CD14-positive monocyte (primary cell): ENCODE results near the gene CDKAL1. TPM values are rescaled to one million over a fixed set of nuclear protein-coding genes. Genes with fewer than 3 reads are reported as not detected.

ENCODE experiments used
- DNase-seq, 3 donors: peaks; one replicate each; pipeline ENCODE4 v3.0.0-alpha.2; 2011 to 2022
- H2AFZ ChIP-seq: 2 replicates; pipeline ENCODE4 v1.6.0; 2012; ENCODE audit warnings: mild to moderate bottlenecking, low read depth, low read length, inconsistent platforms; ENCODE audit not compliant: insufficient read depth, poor library complexity, severe bottlenecking
- H3K27ac ChIP-seq, 2 donors: 1 replicate in 1 of 2; 2 replicates in 1 of 2; pipeline ENCODE4 v1.5.1; 2012 to 2013; ENCODE audit warnings: low read length in 2 of 2, control low read depth in 1 of 2, inconsistent platforms in 1 of 2, low read depth in 1 of 2, mild to moderate bottlenecking in 1 of 2
- H3K27me3 ChIP-seq, 2 donors: one replicate each; pipeline versions ENCODE4 v1.6.0 to v1.6.1; 2011 to 2013; ENCODE audit warnings: low read length in 2 of 2; ENCODE audit not compliant: control insufficient read depth in 2 of 2, insufficient read depth in 2 of 2
- H3K36me3 ChIP-seq, 2 donors: replicated peaks in 1 of 2; 1 replicate in 1 of 2; 2 replicates in 1 of 2; pipeline versions ENCODE4 v1.5.1 to v1.6.1; 2012 to 2013; ENCODE audit warnings: low read length in 2 of 2, control low read depth in 1 of 2, inconsistent platforms in 1 of 2, mild to moderate bottlenecking in 1 of 2; ENCODE audit not compliant: insufficient read depth in 2 of 2, control insufficient read depth in 1 of 2
- H3K4me1 ChIP-seq, 2 donors: 1 replicate in 1 of 2; 2 replicates in 1 of 2; pipeline versions ENCODE4 v1.5.1 to v1.6.1; 2012 to 2013; ENCODE audit warnings: low read length in 2 of 2, control low read depth in 1 of 2, inconsistent platforms in 1 of 2, mild to moderate bottlenecking in 1 of 2, moderate library complexity in 1 of 2; ENCODE audit not compliant: insufficient read depth in 2 of 2, control insufficient read depth in 1 of 2
- H3K4me2 ChIP-seq: replicated peaks from 2 replicates; pipeline ENCODE3; 2012; ENCODE audit warnings: low read length, moderate library complexity, mild to moderate bottlenecking; ENCODE audit not compliant: poor library complexity, severe bottlenecking; ENCODE audit errors: extremely low read depth
- H3K4me3 ChIP-seq, 3 experiments: fragments of 200-600 bp in 1 of 3; sonication (generic) in 1 of 3; replicated peaks in 1 of 3; 1 replicate in 2 of 3; 2 replicates in 1 of 3; pipeline ENCODE4 v1.5.1; 2011 to 2013; ENCODE audit warnings: low read length in 3 of 3, mild to moderate bottlenecking in 3 of 3, control low read depth in 2 of 3, low read depth in 2 of 3, inconsistent platforms in 1 of 3, moderate library complexity in 1 of 3
- H3K79me2 ChIP-seq: 2 replicates; pipeline ENCODE4 v1.6.0; 2012; ENCODE audit warnings: mild to moderate bottlenecking, control low read depth, inconsistent platforms, low read length, moderate library complexity; ENCODE audit not compliant: insufficient read depth
- H3K9ac ChIP-seq: 2 replicates; pipeline ENCODE4 v1.6.0; 2017; ENCODE audit warnings: low read length, mild to moderate bottlenecking; ENCODE audit not compliant: insufficient read depth, poor library complexity, severe bottlenecking
- H3K9me3 ChIP-seq, 2 donors: replicated peaks in 1 of 2; 1 replicate in 1 of 2; 2 replicates in 1 of 2; pipeline versions ENCODE4 v1.5.1 to v1.6.1; 2012 to 2013; ENCODE audit warnings: low read length in 2 of 2, control low read depth in 1 of 2; ENCODE audit not compliant: control insufficient read depth in 1 of 2, insufficient read depth in 1 of 2
- H4K20me1 ChIP-seq: 2 replicates; pipeline ENCODE4 v1.6.0; 2012; ENCODE audit warnings: mild to moderate bottlenecking, low read length, control low read depth, moderate library complexity; ENCODE audit not compliant: insufficient read depth
- H3K27ac Mint-ChIP-seq, 7 donors: one replicate each; pipeline ENCODE4 v1.8.0; 2020; ENCODE audit warnings: mild to moderate bottlenecking in 7 of 7, mixed read lengths in 7 of 7, moderate library complexity in 6 of 7, inconsistent platforms in 2 of 7
- H3K27me3 Mint-ChIP-seq, 3 donors: one replicate each; pipeline ENCODE4 v1.8.0; 2021 to 2022; ENCODE audit warnings: low read depth in 3 of 3, mild to moderate bottlenecking in 3 of 3, mixed read lengths in 3 of 3, moderate library complexity in 3 of 3, inconsistent platforms in 1 of 3
- H3K36me3 Mint-ChIP-seq, 2 donors: one replicate each; pipeline ENCODE4 v1.8.0; 2020; ENCODE audit warnings: mixed read lengths in 2 of 2, inconsistent platforms in 1 of 2, mild to moderate bottlenecking in 1 of 2
- H3K4me1 Mint-ChIP-seq: one replicate; pipeline ENCODE4 v1.8.0; 2020; ENCODE audit warnings: mild to moderate bottlenecking, mixed read lengths
- H3K4me3 Mint-ChIP-seq, 2 donors: one replicate each; pipeline ENCODE4 v1.8.0; 2020; ENCODE audit warnings: mild to moderate bottlenecking in 2 of 2, mixed read lengths in 2 of 2, moderate library complexity in 1 of 2
- H3K9me3 Mint-ChIP-seq, 7 donors: one replicate each; pipeline ENCODE4 v1.8.0; 2020 to 2022; ENCODE audit warnings: mixed read lengths in 7 of 7, mild to moderate bottlenecking in 6 of 7, moderate library complexity in 6 of 7, inconsistent platforms in 2 of 7
- CTCF ChIP-seq: fragments of 200-600 bp; IDR thresholded peaks from one replicate; pipeline ENCODE4 v1.8.0; 2022; ENCODE audit warnings: antibody characterized with exemption, mild to moderate bottlenecking
- WGBS: methylation state at CpG from one replicate; pipeline ENCODE4 v1.1.5; 2013; ENCODE audit warnings: missing lambda C conversion rate; ENCODE audit not compliant: insufficient coverage; 5-methylcytosine and 5-hydroxymethylcytosine counted together
- intact Hi-C, 2 donors: fragments of 100-400 bp; cut with micrococcal nuclease; formaldehyde crosslinking; loops; one replicate each; pipeline versions ENCODE4 v1.15.0 to v1.15.1; 2023
- polyA plus RNA-seq, 3 donors: library from polyadenylated mRNA; depleted of rRNA in 1 of 3; unstranded in 2 of 3; stranded (reverse) in 1 of 3; fragments of 300-500 nt in 2 of 3; fragments of >200 nt in 1 of 3; fragmentation: Illumina TruSeq in 2 of 3; gene quantifications; 1 replicate in 2 of 3; 2 replicates in 1 of 3; pipeline ENCODE4 v1.2.3, GENCODE V29; 2012 to 2021

The CDKAL1 gene
- polyA plus RNA-seq, 3 donors, result 3.2 to 12.4 (median 8.3) TPM

- H3K4me1 Mint-ChIP-seq, result no peaks in the 10 kb centered on the region
Observed at GRCh38 chr6:20805021-20805420, 270.8 kb downstream of the CDKAL1 start.

GRCh38 chr6:20806669-20807068 lies 272.4 kb downstream of the CDKAL1 start:
- no peak for TF ChIP-seq CTCF

More at GRCh38 chr6:20805021-20805420, 270.8 kb downstream of the CDKAL1 start:
- peaks cover 0 to 10% (median 5%) of the 10 kb centered on the region in 7 donors for H3K9me3 Mint-ChIP-seq
- no peaks in the 10 kb centered on the region for H3K79me2 ChIP-seq
- no peak for DNase-seq
- H3K27ac Mint-ChIP-seq, result no peak overlapping the region
- H3K36me3 Mint-ChIP-seq, result peaks cover 6 to 8% of the 10 kb centered on the region in 2 donors
- no peaks in the 10 kb centered on the region for H3K27me3 ChIP-seq
- H3K4me2 ChIP-seq, result no peak overlapping the region
- TF ChIP-seq CTCF, result no peak
- H3K9me3 ChIP-seq, result no peaks in the 10 kb centered on the region
- intact Hi-C loops, result no loop called here
- H3K4me3 Mint-ChIP-seq, result no peak overlapping the region
- peaks cover 0 to 1% (median 0%) of the 10 kb centered on the region in 3 donors for H3K27me3 Mint-ChIP-seq
- no peak overlapping the region for H3K4me3 ChIP-seq
- no peak overlapping the region for H2AFZ ChIP-seq
- H3K4me1 ChIP-seq, result no peaks in the 10 kb centered on the region
- no peak overlapping the region for H3K27ac ChIP-seq
- no peak overlapping the region for H3K9ac ChIP-seq
- H3K36me3 ChIP-seq, result no peaks in the 10 kb centered on the region
- H4K20me1 ChIP-seq, result no peaks in the 10 kb centered on the region
- WGBS, result no CpG with 5 or more reads among the region's 1 CpG

More at GRCh38 chr6:20806669-20807068, 272.4 kb downstream of the CDKAL1 start:
- no peak overlapping the region for H3K4me3 Mint-ChIP-seq
- no peak overlapping the region for H3K27ac Mint-ChIP-seq
- Histone ChIP-seq H3K27ac (no peak overlapping the region), H4K20me1 (no peaks in the 10 kb centered on the region), H3K9me3 (no peaks in the 10 kb centered on the region), H3K79me2 (no peaks in the 10 kb centered on the region), H3K9ac (no peak overlapping the region), H3K4me3 (no peak overlapping the region), H3K27me3 (no peaks in the 10 kb centered on the region), H2AFZ (no peak overlapping the region), H3K4me1 (no peaks in the 10 kb centered on the region), H3K4me2 (no peak overlapping the region), H3K36me3 (no peaks in the 10 kb centered on the region)
- DNase-seq, result no peak
- intact Hi-C loops, result no loop called here
- peaks cover 0 to 1% (median 0%) of the 10 kb centered on the region in 3 donors for H3K27me3 Mint-ChIP-seq
- WGBS, result no CpG with 5 or more reads among the region's 3 CpGs
- H3K36me3 Mint-ChIP-seq, result peaks cover 4 to 12% of the 10 kb centered on the region in 2 donors
- peaks cover 0 to 9% (median 5%) of the 10 kb centered on the region in 7 donors for H3K9me3 Mint-ChIP-seq
- no peaks in the 10 kb centered on the region for H3K4me1 Mint-ChIP-seq
